ENCODE results near the gene CRACR2B.

The CRACR2B gene

DNA sequence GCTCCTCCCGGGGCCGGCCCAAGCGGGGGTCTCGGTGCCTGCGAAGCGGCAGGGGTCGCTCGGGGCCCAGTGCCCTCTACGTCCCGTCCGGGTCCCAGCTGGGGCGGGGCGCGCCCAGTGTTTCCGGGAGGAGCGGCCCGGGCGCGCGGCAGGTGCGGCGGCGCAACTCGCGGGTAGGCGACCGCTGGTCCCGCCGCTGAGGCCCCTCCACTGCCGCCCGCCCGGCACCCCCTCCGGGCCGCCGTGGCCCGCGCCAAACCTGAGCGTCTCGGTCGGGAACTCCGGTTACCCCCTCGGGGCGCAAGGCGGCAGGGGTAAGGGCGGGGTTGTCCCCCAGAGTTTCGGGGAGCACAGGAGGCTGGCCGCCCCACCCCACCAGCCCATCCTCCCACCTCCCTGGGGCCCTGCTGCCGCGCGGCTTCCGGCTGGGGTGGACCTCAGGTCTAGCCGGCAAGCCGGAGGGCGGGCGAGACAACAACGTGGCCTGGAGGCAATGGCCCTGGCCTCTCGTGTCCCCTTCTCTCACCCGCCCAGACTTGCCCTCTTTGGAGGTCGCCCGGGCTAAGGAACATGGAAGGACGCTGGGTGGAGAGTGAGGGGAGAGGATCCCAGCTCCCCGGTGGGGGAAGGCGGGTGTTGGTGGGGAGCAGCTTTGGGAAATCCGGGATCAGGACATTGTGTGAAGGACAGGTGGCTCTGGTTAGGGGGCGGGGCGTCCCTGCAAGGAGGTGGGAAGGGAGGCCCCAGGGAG is 398 bp upstream of the CRACR2B start:
- no peak for DNase-seq (ENCODE audit: low read depth)

DNA sequence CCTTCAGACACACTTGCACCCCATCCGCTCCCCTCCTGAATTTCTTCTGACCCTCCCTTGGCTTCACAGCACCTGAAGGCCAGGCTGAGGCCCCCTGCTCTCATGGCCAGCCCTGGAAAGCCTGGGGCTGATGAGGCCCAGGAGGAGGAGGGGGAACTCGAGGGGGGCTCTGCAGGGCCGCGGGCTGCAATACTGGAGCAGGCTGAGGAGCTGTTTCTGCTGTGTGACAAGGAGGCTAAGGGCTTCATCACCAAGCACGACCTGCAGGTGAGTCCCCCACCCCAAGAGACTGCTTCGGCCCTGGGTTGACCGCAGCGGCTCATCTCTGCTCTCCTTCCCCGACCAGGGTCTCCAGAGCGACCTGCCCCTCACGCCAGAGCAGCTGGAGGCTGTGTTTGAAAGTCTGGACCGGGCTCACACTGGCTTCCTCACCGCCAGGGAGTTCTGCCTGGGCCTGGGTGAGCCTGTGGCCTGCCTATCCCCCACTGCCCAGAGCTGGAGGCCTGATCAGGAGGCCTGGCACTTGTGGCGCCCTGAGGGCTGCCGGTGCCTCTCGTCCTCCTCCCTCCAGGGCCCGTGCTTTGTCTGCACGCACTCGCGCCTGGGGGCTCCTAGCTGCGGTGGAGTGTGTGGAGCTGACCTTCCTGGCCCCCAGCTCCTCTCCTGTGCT is 922 bp downstream of the CRACR2B start:
- DNase-seq (ENCODE audit: low read depth) = no peak

DNA sequence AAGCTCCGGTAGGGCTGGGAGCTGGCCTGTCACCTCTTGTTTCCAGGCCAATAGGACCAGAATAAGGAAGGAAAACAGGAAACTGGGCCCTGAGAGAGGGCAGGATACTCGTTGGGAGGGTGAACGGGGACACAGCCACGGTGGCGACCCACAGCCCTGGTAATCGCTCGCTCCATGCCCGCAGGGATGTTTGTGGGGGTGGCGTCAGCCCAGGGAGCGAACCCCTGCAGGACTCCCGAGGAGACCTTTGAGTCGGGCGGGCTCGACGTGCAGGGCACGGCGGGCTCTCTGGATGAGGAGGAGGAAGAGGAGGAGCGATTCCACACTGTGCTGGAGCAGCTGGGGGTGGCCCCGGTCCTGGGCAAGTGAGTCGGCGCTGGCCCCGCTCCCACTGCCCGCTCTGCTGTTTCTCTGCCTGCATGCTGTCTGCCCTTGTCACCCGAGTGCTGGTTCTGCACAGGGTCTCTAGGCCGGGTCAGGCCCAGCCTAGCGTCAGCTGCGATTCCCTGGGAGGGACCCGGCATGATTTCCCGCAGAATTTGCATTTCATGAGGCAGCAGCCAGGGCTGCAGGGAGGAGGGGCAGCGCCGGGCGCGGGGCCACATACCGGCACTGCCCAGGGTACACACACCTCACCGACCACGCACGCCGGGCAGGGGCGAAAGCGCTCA is 1.6 kb downstream of the CRACR2B start:
- DNase-seq (ENCODE audit: low read depth) = no peak

DNA sequence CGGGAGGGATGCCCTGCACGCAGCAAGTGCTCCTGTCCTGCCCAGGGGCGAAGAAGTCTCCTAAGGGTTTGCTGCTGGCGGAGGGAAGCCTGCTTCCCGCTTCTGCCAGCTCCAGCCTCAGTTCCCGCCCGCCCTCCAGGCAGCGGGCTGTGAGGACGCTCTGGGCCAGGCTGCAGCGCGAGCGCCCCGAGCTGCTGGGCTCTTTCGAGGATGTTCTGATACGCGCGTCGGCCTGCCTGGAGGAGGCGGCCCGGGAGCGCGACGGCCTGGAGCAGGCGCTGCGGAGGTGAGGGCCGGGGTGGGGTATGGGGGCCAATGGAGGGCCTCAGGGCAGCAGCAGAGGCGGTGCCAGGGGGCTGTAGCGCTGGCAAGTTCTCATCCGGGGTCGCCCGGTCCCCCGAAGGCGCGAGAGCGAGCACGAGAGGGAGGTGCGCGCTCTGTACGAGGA is 2.2 kb downstream of the CRACR2B start:
- no peak for DNase-seq (ENCODE audit: low read depth)

- no peak for DNase-seq (ENCODE audit: low read depth)
Observed at GRCh38 chr11:830295-831117, 2.8 kb downstream of the CRACR2B start.

DNA sequence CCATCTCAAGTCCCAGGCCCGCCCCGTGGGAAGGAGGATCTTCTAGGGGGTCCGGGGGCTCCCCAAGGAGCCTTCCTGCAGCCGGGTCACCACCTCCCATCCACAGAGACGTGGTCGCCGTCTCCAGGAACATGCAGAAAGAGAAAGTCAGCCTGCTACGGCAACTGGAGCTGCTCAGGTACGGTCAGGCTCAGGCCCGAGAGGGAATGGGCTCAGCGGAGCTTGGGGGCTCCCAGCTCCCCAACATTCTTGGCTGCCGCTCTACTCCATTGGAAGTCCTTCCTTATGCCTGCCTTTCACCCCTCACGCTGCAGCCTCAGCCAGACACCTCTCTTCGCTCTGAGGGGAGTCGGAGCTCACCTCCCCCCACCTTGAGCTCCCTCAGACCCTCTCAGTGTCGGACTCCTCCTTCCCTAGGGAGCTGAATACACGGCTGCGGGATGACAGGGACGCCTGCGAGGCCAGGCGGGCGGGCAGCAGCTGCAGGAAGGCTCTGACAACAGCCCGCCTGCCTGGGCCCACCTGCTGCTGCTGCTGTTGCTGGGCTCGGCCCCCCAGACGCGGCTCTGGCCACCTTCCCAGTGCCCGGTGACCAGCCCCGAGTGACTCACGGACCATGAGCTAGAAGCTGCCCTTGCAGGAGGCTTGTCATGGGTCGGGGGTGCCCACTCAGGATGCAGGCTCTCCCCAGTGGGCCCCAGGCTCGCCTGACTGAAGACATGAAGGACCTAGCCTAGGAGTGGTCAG is 3.6 kb downstream of the CRACR2B start:
- DNase-seq (ENCODE audit: low read depth) = no peak

- no peak for DNase-seq (ENCODE audit: low read depth)
Observed at GRCh38 chr11:831961-832528, 4.3 kb downstream of the CRACR2B start.

DNA sequence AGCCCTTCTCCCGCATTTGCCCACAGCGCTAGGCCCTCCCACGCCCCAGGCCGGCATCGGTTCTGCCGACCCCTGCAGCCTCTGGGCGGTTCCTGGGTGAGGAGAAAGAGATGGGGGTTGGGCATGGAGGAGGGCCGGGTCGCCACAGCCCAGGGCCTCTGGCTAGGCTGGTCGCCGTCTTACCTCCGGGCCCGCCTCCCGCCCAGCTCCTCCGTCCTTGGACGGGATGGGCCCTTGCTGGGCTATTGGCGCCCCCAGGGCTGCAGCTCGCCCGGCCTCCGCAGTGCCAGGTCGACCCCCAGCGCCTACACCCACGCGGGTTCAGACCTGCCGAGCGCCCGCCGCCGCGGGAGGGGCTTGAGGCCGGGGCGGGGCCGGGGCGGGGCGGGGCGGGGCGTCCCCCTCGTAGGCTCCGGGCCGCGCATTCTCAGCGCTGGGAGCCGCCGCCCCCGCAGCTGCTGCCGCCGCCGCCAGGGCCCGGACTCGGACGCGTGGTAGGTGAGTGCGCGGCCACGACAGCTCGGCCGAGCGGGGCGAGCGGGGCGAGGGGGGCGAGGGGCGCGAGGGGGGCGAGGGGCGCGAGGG is 4.9 kb downstream of the CRACR2B start, which contains the start of gene CD151:
Gene CD151, plus strand, starts transcription at position 424 of the 585 bp plus-strand sequence. CDS start 3,118 bp downstream, outside the sequence.
- no peak for DNase-seq (ENCODE audit: low read depth)

DNA sequence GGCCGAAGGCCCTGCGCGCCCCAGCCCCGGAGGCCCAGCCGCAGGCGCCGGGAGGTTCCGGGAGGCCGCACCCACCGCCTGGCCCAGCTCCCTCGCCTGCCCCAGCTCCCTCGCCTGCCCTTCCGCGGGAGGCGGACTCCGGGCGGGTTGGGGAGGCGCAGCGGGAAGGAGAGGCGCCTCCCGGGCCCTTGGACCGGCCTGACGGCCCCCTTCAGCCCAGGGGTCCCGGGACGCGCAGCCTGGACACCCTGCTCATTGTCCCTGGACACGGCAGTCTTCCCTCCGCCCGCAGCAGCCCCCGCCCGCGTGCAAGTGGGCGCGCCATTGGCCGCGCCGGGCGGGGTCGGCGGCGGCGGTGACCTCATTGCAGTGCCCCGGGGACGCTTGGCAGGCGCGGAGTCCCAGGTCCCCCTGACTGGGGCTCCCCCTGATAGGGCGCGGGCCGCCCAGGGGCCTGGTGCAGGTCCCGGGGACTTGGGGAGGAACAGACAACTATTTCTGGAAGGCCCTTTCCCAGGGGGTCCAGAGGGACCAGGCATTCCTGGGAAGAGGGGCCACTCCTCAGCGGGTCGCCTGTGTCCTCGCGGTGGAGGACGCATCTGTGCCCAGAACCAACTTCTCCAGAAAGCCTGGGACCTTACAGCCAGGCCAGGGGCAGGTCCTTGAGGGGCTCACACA is 5.5 kb downstream of the CRACR2B start:
- no peak for DNase-seq (ENCODE audit: low read depth)

- DNase-seq (ENCODE audit: low read depth) = no peak
Observed at GRCh38 chr11:833849-834311, 6.2 kb downstream of the CRACR2B start.

GRCh38 chr11:834371-835316 is 6.9 kb downstream of the CRACR2B start:
- DNase-seq (ENCODE audit: low read depth) = no peak

DNA sequence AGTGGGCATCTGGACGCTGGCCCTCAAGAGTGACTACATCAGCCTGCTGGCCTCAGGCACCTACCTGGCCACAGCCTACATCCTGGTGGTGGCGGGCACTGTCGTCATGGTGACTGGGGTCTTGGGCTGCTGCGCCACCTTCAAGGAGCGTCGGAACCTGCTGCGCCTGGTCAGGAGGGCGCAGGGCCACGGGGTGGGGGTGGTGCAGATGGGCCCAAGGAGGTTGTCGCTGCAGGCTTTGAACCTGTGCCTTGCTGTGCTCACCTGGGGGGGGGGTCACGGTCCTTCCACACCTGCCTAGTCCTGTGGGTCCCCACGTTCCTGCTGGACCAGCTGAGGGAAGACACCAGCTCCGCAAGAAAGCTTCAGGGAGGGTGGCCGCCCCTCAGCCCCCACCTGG is 8.6 kb downstream of the CRACR2B start:
- DNase-seq (ENCODE audit: low read depth) = no peak

GRCh38 chr11:836700-837099 is 9.0 kb downstream of the CRACR2B start:
- no peak for DNase-seq (ENCODE audit: low read depth)

DNA sequence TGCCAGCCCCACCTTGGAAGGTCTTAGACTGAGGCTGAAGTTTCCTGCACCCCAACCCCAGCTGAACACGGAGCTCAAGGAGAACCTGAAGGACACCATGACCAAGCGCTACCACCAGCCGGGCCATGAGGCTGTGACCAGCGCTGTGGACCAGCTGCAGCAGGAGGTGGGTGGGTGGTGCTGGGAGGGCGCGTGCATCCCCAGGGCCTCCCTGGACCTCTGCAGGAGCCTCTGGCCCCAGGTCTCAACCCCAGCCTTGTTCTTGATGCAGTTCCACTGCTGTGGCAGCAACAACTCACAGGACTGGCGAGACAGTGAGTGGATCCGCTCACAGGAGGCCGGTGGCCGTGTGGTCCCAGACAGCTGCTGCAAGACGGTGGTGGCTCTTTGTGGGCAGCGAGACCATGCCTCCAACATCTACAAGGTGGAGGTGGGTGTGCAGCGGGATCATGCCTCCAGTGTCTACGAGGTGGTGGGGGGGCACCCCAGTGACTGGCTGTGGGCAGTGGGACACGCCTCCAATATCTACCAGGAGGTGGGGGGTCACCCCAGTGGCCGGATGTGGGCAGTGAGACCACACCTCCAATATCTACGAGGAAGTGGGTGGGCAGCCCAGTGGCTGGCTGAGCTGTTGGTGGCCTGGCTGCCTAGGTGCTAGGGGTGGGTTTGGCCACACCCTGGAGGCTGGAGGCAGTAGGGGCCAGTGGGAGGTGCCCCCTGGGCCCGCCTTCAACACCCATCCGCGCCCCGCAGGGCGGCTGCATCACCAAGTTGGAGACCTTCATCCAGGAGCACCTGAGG is 9.7 kb downstream of the CRACR2B start:
- DNase-seq (ENCODE audit: low read depth) = no peak

GRCh38 chr11:837990-838307 is 10.2 kb downstream of the CRACR2B start:
- DNase-seq (ENCODE audit: low read depth) = no peak

GRCh38 chr11:838441-839279 is 10.9 kb downstream of the CRACR2B start:
- DNase-seq (ENCODE audit: low read depth) = no peak

- DNase-seq (ENCODE audit: low read depth) = no peak
Observed at GRCh38 chr11:839280-839623, 11.5 kb downstream of the CRACR2B start.

Data from non-pigmented ciliary epithelial cell (primary cell).